Brain pericyte (primary cell): Measurements from ENCODE around the gene RAD18.
A peak's percentile ranks its signal among the peaks of the same experiment; 100 is the strongest.

Experiments used
- DNase-seq: peaks from one replicate; pipeline ENCODE4 v3.0.0-alpha.2; 2012; ENCODE audit warnings: low read depth, low spot score

The RAD18 gene

GRCh38 chr3:8865697-8866096, 97.6 kb downstream of the RAD18 start:
- no peak for DNase-seq

- DNase-seq: no peak
These were observed 98.6 kb downstream of the RAD18 start for GRCh38 chr3:8864402-8865350.

- DNase-seq: no peak
These were observed 99.4 kb downstream of the RAD18 start for GRCh38 chr3:8863891-8864290.

GRCh38 chr3:8857720-8858367, 105.4 kb downstream of the RAD18 start:
- DNase-seq: no peak

GRCh38 chr3:8856721-8857120, 106.6 kb downstream of the RAD18 start:
- DNase-seq: no peak

GRCh38 chr3:8856071-8856470, 107.2 kb downstream of the RAD18 start:
- no peak for DNase-seq

GRCh38 chr3:8854656-8855055, 108.6 kb downstream of the RAD18 start:
- no peak for DNase-seq

- no peak for DNase-seq
These were observed 110.2 kb downstream of the RAD18 start for GRCh38 chr3:8853081-8853480.

- no peak for DNase-seq
These were observed 110.8 kb downstream of the RAD18 start for GRCh38 chr3:8852511-8852910.

- DNase-seq: no peak
These were observed 111.6 kb downstream of the RAD18 start for GRCh38 chr3:8851703-8852102.

GRCh38 chr3:8848696-8849131, 114.6 kb downstream of the RAD18 start:
- DNase-seq: no peak

GRCh38 chr3:8847317-8847716, 116.0 kb downstream of the RAD18 start:
- DNase-seq: no peak

GRCh38 chr3:8846176-8846575, 117.1 kb downstream of the RAD18 start:
- DNase-seq: no peak

GRCh38 chr3:8845641-8846040, 117.6 kb downstream of the RAD18 start:
- DNase-seq: no peak

- DNase-seq: peak; percentile 30
These were observed 119.9 kb downstream of the RAD18 start for GRCh38 chr3:8843347-8843746.

GRCh38 chr3:8842293-8842692, 121.0 kb downstream of the RAD18 start:
- no peak for DNase-seq

- DNase-seq: no peak
These were observed 121.8 kb downstream of the RAD18 start for GRCh38 chr3:8841472-8841871.

GRCh38 chr3:8840556-8840955, 122.7 kb downstream of the RAD18 start:
- DNase-seq: no peak

GRCh38 chr3:8839607-8840325, 123.5 kb downstream of the RAD18 start:
- DNase-seq: no peak

GRCh38 chr3:8838765-8839423, 124.4 kb downstream of the RAD18 start:
- no peak for DNase-seq

GRCh38 chr3:8838234-8838633, 125.0 kb downstream of the RAD18 start:
- DNase-seq: no peak

GRCh38 chr3:8837162-8837561, 126.1 kb downstream of the RAD18 start:
- peak; percentile 32 for DNase-seq
